ENCODE measurements around the gene PRKAR1B. TPM values are rescaled to one million over a fixed set of nuclear protein-coding genes. Genes with fewer than 3 reads are reported as not detected.

Gene PRKAR1B
- total and polyA plus RNA-seq, 2 donors (not counting 1 experiment from before 2014, with no cell fraction given): 4.5 to 8.6 TPM

- intact Hi-C loops (cut with micrococcal nuclease): no loop called here
- H3K9ac ChIP-seq (ENCODE audit: low read length): no peak overlapping the region
- Mint-ChIP-seq H3K27me3 (no peaks in the 10 kb centered on the region), H3K27ac (no peak overlapping the region), H3K4me1 (no peaks in the 10 kb centered on the region), H3K4me3 (no peak overlapping the region), H3K9me3 (ENCODE audit: insufficient read depth) (no peaks in the 10 kb centered on the region)
- no peaks in the 10 kb centered on the region for H3K27me3 ChIP-seq (replicated peaks in 1 of 4; ENCODE audit: control extremely low read depth in 1 of 4, control insufficient read depth in 3 of 4, insufficient read depth in 4 of 4, low read length in 3 of 4)
- H3K9me3 ChIP-seq (ENCODE audit: control extremely low read depth in 1 of 3, control insufficient read depth in 2 of 3, insufficient read depth in 1 of 3, low read length in 2 of 3): no peaks in the 10 kb centered on the region
- no peak overlapping the region for H3K27ac ChIP-seq (ENCODE audit: low read length in 2 of 2)
- WGBS (ENCODE audit: insufficient coverage): 99% methylated on average over 19 of the region's 19 CpGs
- no peak overlapping the region for H2AFZ ChIP-seq (ENCODE audit: insufficient read depth, low read depth, low read length, poor library complexity, severe bottlenecking)
- no peaks in the 10 kb centered on the region for H3K79me2 ChIP-seq (ENCODE audit: control insufficient read depth, insufficient read depth, low read length)
- no peaks in the 10 kb centered on the region for H4K20me1 ChIP-seq (ENCODE audit: control insufficient read depth, insufficient read depth, low read length, poor library complexity, severe bottlenecking)
- DNase-seq (no peak), ATAC-seq (ENCODE audit: low read depth) (no peak)
- no peaks in the 10 kb centered on the region for H3K4me1 ChIP-seq (ENCODE audit: control insufficient read depth in 2 of 2, insufficient read depth in 2 of 2, low read length in 2 of 2)
- ChIA-PET POLR2A (no interaction called here), CTCF (no interaction called here)
- TF ChIP-seq EZH2 (IDR thresholded peaks at IDR 0.05; ENCODE audit: borderline replicate concordance, insufficient read depth, low read depth, low read length, poor library complexity, severe bottlenecking) (no peak), CTCF (IDR thresholded peaks at IDR 0.05) (no peak)
- no peak overlapping the region for H3K4me2 ChIP-seq (replicated peaks; ENCODE audit: low read depth, low read length, poor library complexity, severe bottlenecking)
- peaks cover 0 to 27% of the 10 kb centered on the region in 2 experiments for H3K36me3 ChIP-seq (replicated peaks in 1 of 2; ENCODE audit: control extremely low read depth in 1 of 2, control insufficient read depth in 1 of 2, extremely low read depth in 1 of 2, insufficient read depth in 2 of 2, low read length in 1 of 2)
- H3K4me3 ChIP-seq (ENCODE audit: control extremely low read depth in 1 of 5, extremely low read depth in 1 of 5, insufficient read depth in 1 of 5, low read depth in 2 of 5, low read length in 4 of 5): no peak overlapping the region
These were observed 36.7 kb upstream of the PRKAR1B start for GRCh38 chr7:763762-764161.

- Mint-ChIP-seq H3K4me1 (no peaks in the 10 kb centered on the region), H3K4me3 (no peak overlapping the region), H3K27ac (no peak overlapping the region), H3K9me3 (ENCODE audit: insufficient read depth) (no peaks in the 10 kb centered on the region), H3K27me3 (no peaks in the 10 kb centered on the region)
- no peak for TF ChIP-seq EZH2 (IDR thresholded peaks at IDR 0.05; ENCODE audit: borderline replicate concordance, insufficient read depth, low read depth, low read length, poor library complexity, severe bottlenecking)
- TF ChIP-seq CTCF (IDR thresholded peaks at IDR 0.05): no peak
- no peak overlapping the region for H3K4me2 ChIP-seq (replicated peaks; ENCODE audit: low read depth, low read length, poor library complexity, severe bottlenecking)
- WGBS (ENCODE audit: insufficient coverage): 88% methylated on average over 4 of the region's 5 CpGs
- H3K4me3 ChIP-seq (ENCODE audit: control extremely low read depth in 1 of 5, extremely low read depth in 1 of 5, insufficient read depth in 1 of 5, low read depth in 2 of 5, low read length in 4 of 5): no peak overlapping the region
- H3K79me2 ChIP-seq (ENCODE audit: control insufficient read depth, insufficient read depth, low read length): no peaks in the 10 kb centered on the region
- no peak for DNase-seq
- no peak for ATAC-seq (ENCODE audit: low read depth)
- no peaks in the 10 kb centered on the region for H3K9me3 ChIP-seq (ENCODE audit: control extremely low read depth in 1 of 3, control insufficient read depth in 2 of 3, insufficient read depth in 1 of 3, low read length in 2 of 3)
- intact Hi-C loops (cut with micrococcal nuclease): no loop called here
- no peak overlapping the region for H3K9ac ChIP-seq (ENCODE audit: low read length)
- no peak overlapping the region for H2AFZ ChIP-seq (ENCODE audit: insufficient read depth, low read depth, low read length, poor library complexity, severe bottlenecking)
- H3K27ac ChIP-seq (ENCODE audit: low read length in 2 of 2): no peak overlapping the region
- no peaks in the 10 kb centered on the region for H3K27me3 ChIP-seq (replicated peaks in 1 of 4; ENCODE audit: control extremely low read depth in 1 of 4, control insufficient read depth in 3 of 4, insufficient read depth in 4 of 4, low read length in 3 of 4)
- H3K36me3 ChIP-seq (replicated peaks in 1 of 2; ENCODE audit: control extremely low read depth in 1 of 2, control insufficient read depth in 1 of 2, extremely low read depth in 1 of 2, insufficient read depth in 2 of 2, low read length in 1 of 2): peaks cover 0 to 32% of the 10 kb centered on the region in 2 experiments
- no peaks in the 10 kb centered on the region for H3K4me1 ChIP-seq (ENCODE audit: control insufficient read depth in 2 of 2, insufficient read depth in 2 of 2, low read length in 2 of 2)
- no peaks in the 10 kb centered on the region for H4K20me1 ChIP-seq (ENCODE audit: control insufficient read depth, insufficient read depth, low read length, poor library complexity, severe bottlenecking)
- ChIA-PET CTCF (no interaction called here), POLR2A (no interaction called here)
These were observed 35.8 kb upstream of the PRKAR1B start for GRCh38 chr7:762885-763284.

Data from B cell (primary cell).